Stimulated activated CD4-positive, alpha-beta T cell treated with anti-CD3 and anti-CD28 coated beads, Interleukin-12 subunit alpha, Interleukin-12 subunit beta, amount 100 ng/mL, for 4 hours (primary cell): ENCODE measurements around the gene TBC1D23.
"Not testable (repeated sequence)": the region's sequence is repeated elsewhere in the genome, so short reads cannot be mapped to it uniquely, and the experiment has no call there.

ENCODE experiments used
- DNase-seq: peaks from one replicate; pipeline ENCODE4 v3.0.0-alpha.2; 2020

TBC1D23 gene

DNA sequence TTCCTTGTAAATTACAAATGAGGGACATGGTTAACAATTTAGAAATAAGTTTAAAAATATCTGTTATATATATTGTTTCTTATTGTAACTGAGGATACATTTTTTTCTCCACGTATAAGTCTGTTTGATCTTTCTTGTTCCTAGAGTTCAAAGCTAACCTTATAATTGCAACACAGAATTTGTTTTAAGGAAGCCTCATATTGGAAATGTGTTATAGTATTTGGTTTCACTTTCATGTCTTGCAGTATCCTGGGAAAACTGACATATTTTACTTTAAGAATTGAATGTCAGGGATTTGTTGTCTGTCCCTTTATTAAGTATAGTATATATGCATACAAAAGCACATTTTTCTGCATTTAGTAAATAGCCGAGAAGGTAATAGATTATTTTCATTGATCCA is 50.2 kb downstream of the TBC1D23 start:
- DNase-seq = no peak

DNA sequence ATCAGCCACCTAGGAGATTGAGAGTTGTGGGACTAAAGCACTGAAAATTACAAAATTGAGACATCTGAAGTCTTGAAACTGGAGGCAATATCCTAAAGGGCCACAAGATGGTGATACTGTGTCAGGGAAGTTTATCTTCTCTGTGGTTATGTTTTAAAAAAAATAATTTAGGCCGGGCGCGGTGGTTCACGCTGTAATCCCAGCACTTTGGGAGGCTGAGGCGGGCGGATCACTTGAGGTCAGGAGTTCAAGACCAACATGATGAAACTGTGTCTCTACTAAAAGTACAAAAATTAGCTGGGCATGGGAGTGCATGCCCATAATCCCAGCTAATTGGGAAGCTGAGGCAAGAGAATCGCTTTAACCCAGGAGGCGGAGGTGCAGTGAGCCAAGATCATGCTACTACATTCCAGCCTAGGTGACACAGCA is 55.9 kb downstream of the TBC1D23 start:
- DNase-seq = no peak

DNA sequence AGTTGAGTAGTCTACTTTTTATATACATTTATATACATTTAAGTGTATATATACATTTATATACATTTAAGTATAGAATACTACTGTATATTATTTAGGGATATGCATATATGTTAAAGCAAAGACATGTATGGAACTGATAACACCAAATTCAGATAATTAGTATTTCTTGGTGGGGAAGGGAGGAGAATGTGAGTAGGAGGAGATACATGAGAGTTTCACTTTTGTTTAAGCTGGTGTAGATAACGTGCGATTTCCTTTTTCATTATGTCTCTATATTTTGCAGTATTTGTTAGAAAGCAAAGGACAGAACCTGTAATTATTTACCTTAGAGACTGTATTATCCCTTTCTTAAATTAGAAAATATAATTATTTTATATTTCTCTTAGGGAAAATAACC is 57.1 kb downstream of the TBC1D23 start:
- no peak for DNase-seq

DNA sequence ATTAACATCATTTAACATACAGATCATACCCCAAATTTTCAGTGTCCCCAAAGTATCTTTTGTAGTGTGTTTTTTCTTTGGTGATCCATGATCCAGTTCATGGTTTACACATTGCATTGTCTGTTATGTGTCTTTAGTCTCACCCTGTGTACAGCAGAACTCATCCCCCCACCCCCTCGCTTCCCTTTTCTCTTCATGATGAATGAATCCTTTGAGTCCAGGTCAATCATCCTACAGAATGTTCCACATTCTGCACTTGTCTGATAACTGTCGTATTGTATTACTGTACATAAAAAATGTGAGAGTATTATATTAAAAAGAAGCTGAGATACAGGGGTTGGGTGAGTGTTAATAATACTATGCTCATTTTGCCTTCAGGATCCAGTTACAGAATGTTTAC is 59.2 kb downstream of the TBC1D23 start:
- DNase-seq = no peak

DNA sequence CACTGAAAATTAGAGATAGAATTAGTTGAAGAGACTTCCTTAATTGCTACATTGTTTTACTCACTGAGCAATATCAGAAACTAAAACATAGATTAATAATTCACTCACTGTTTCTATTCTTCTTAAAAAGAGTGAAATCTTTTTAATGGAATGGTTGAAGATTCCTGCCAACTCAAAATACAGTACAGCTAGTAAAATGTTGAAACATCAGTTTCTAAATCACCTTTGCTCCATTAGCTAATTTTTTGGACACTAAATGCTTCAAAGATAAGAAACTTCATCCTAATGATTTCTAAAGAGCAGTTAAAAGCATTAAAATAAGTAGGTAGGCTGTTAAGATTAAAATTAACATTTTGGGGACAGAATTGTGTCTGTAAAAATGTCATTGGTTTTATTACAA is 63.3 kb downstream of the TBC1D23 start:
- no peak for DNase-seq

DNA sequence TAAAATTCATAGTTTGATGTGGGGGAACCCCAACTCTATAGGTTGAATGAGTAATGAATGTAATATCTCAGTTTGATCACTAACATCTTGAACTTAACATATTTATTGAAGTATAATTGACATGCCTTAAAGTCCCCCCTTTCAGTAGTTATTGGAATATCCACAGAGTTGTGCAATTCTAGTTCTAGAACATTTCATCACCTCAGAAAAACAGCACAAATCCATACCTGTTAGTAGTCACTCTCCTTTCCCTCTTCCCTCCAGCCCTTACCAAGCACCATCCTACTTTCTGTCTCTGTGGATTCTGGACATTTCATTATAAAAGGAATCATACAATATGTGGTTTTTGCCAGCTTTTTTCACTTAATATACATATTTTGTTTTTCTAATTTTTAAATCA is 65.0 kb downstream of the TBC1D23 start:
- DNase-seq = no peak

DNA sequence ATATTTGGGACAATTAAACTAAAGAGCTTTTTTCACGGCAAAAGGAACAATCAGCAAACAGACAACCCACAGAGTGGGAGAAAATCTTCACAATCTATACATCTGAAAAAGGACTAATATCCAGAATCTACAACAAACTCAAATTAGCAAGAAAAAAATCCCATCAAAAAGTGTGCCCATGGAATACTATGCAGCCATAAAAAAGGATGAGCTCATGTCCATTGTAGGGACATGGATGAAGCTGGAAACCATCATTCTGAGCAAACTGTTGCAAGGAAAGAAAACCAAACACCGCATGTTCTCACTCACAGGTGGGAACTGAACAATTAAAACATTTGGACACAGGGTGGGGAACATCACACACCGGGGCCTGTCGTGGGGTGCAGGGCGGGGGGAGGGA is 66.6 kb downstream of the TBC1D23 start:
- not testable (repeated sequence) for DNase-seq

DNA sequence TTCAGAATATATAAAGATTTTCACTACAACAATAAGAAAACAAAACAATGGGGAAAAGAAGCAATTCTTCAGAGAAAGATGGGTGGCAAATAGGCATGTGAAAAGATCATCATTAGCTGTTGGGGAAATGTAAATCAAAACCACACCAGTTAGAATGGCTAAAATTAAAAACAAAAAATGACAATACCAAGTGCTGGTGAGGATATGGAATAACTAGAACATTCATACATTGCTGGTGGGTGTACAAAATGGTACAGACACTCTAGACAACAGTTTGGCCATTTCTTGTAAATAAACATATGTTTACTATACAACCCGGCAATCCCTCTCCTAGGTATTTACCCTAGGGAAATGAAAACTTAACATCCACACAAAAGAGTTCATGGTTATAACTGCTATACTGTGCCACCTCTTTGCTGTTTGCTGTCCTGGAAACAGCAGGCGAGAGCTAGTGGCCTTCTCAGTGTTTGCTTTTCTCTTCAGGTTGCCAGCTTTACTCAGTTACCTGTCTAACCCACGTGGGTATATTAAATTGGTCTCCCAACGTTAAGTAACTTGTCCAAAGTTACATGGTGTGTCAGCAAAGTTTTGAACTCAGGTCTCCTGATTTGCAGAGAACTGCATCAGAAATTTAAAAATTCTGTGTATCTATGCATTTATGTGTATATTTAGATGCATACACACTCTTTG is 69.2 kb downstream of the TBC1D23 start:
- no peak for DNase-seq

DNA sequence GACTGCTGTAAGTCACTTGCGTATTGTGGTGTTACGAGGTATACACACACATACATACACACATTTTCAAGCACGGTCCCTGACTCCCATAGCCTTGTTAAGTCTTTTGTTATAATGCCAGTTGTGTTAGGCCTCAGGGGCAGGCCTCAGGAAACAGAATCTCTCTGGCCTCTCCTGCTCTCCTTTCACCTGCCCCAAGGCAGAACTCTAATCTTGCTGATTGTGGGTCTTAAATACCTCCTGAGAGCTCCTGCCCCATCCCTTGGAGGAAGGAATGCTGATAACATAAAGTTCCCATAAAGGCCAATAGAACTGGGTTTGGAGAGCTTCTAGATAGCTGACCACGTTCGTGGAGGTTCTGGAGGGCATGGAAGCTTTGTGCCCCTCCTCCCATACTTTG is 69.9 kb downstream of the TBC1D23 start:
- no peak for DNase-seq

DNA sequence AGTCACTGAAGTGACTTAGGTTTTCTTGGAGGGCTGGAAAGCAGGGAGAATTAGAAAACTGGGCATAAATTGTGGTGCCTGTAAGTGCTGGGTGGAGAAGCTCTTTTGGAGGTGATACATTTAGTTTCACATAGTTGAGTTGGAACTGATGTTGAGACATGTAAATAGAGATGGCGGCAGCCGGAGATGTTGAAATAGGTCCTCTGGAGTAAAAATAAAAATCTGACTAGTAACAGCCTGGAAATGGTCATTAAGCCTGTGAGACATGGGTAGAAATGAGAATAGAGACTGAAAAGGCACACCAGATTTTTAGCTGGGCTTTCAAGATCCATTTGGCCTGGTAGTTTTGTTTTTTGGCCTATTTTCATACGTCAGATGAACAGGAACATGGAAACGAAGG is 70.9 kb downstream of the TBC1D23 start:
- no peak for DNase-seq

DNA sequence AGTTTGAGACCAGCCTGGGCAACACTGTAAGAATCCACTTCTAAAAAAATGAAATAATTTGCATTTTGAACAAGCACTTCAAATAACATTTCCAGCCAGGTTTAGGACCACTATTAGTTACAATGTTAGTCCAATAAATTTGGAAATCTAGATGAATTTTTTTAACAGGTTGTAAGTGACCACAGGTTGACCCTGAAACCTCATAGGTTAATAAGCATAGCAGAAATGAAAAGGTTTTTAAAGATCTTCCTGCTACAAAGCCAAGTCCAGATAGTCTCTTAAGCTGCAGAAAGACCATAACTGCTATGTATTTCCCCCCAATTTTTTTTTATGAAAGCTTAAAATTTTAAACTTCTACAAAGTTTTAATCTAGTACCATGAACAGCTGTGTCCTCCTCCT is 72.3 kb downstream of the TBC1D23 start:
- no peak for DNase-seq

DNA sequence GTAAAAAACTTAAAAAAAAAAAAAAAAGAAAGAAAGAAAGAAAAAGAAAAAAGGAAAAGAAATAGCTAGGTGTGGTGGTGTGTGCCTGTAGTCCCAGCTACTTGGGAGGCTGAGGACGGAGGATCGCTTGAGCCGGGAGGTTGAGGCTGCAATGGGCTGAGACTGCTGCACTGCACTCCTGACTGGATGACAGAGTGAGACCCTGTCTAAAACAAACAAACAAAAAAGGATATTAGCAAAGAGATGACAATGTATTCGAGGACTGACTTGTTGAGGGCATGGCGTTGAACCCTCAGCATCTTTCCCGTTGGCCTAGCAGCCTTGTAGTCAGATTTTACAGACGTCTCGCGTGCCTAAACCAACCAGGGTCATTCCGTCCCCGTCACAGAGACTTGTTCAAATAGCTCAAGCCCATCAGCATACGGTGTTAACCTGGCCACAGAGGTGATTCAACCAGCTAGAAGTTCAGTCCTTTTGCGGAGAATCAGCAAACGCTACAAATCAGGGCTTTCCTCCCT is 73.2 kb downstream of the TBC1D23 start:
- no peak for DNase-seq

DNA sequence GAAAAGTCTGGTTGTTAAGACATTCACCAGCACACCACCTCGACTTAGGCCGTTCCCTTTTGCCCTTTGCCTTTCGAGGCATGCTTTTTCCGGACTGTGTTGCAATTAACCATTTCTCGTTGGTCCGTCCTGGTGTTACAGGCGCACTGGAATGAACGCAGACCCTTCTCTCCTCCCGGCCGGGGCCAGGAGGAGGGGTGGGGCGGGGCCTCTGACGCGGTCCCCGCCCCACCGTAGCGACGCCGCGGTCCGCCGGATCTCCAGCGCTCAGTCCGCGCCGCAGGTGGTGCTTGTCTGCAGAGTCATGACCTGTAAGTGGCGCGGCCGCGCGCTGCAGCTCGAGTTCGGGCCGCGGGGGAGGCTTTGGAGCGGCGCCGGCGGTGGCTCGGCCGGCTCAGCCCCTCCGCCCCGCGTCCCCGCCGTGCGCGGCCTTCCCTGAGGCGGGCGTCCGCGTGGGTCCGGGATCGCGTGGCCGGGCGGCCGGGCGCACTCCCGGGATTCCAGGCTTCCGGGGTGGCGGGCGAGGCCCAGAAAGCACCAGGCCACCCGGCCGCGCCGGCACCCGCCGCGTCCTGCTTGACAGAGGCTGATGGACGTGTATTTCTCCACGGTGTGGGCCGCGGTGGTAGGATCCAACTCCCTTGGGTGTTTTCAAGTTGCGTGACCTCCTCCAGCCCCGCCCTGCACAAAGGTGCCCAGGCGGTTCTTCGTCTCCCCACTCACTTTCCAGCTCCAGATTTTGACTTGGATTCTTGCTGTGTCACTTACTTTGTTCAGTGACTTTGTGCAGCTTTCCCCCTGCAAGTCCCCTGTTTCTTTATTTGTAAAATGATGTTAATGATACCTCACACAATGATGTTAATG is 73.9 kb downstream of the TBC1D23 start, which contains the start of gene NIT2:
Gene NIT2 (plus strand): TSS at position 270 of the 864 bp plus-strand sequence. CDS start 35 bp downstream, at position 305.
- DNase-seq = peak; percentile 81

DNA sequence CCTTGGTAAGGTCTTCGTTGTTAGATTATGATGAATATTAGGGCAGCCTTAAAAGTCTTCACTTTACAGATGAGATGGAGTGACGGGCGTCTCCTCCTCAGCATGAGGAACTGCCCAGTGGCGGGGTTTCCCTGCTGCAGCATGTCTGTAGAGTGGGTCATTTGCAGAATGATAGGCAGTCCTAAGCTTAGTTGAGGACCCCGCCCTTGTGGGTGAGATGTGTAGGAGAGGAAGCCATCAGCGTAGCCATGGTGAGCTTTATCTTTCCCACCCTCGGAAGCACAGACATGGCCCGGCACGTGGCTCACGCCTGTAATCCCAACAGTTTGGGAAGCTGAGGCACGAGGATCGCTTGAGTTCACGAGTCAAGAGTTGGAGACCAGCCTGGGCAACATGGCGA is 74.6 kb downstream of the TBC1D23 start:
- DNase-seq = peak; percentile 8

DNA sequence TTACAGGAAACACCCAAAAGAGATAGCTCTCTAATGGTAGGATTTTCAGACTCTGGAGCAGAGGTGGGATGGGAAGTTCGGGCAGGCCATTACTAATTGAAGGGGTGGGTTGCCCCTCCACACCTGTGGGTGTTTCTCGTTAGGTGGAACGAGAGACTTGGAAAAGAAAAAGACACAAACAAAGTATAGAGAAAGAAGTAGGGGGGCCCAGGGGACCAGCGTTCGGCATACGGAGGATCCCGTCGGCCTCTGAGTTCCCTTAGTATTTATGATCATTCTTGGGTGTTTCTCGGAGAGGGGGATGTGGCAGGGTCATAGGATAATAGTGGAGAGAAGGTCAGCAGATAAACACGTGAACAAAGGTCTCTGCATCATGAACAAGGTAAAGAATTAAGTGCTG is 75.4 kb downstream of the TBC1D23 start:
- not testable (repeated sequence) for DNase-seq

DNA sequence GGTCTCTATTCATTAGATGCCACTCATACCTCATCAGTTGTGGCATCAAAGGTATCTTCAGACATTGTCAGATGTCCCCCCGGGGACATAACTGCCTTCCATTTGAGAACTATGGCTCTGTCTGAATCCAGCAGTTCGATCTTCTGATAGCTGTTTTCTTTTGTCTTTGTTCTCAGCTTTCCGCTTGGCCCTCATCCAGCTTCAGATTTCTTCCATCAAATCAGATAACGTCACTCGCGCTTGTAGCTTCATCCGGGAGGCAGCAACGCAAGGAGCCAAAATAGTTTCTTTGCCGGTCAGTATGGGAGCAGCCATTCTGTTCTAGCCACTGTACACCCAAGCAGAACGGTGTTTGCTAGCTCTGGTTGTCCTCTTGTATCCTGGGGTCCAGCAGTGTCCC is 78.1 kb downstream of the TBC1D23 start:
- no peak for DNase-seq

DNA sequence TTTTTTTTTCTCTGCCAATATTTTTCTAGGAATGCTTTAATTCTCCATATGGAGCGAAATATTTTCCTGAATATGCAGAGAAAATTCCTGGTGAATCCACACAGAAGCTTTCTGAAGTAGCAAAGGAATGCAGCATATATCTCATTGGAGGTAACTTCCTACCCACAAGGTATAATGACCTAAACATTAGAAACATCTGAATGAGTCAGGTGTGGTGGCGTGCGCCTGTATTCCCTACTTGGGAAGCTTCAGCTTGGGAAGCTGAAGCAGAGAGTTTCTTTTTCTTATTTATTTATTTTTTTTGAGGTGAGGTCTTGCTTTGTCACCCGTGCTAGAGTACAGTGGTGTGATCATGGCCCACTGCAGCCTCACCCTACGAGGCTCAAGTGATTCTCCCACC is 79.0 kb downstream of the TBC1D23 start:
- DNase-seq = no peak

DNA sequence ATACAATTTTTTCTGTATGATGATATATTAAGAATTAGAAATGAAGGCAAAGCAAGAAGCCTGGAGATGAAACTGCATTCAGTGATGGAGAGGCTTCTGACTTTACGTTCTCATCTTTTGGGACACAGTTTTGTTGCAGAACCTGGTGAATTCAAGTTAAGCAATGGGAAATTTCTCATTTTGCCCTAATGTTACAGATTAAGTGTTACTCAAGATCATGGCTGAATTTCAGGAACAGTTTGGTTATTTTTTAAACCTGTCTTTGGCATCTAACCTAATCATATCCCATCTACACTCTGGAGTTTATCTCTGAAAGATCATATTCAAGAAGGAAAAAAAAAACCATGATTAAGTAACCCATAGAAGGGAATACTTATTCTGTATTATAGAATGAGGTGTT is 79.7 kb downstream of the TBC1D23 start:
- no peak for DNase-seq

DNA sequence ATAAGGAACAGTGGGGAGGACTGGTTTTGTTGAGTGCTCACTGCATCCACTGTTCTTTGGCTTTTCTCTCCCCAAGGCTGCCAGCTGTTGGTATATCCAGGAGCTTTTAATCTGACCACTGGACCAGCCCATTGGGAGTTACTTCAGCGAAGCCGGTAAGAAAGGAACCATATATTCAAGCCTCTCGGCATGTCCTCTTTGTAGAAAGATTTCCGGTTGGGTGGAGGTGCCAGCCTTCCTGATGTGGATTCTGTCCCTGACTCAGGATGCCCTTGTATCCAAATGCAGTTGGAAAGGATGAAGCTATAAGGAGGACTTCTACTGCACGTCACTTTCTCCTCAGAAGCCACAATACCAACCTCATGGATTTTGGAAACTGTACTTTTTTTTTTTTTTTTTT is 87.9 kb downstream of the TBC1D23 start:
- no peak for DNase-seq

DNA sequence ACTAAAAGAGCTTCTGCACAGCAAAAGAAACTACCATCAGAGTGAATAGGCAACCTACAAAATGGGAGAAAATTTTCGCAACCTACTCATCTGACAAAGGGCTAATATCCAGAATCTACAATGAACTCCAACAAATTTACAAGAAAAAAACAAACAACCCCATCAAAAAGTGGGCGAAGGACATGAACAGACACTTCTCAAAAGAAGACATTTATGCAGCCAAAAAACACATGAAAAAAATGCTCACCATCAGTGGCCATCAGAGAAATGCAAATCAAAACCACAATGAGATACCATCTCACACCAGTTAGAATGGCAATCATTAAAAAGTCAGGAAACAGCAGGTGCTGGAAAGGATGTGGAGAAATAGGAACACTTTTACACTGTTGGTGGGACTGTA is 91.0 kb downstream of the TBC1D23 start:
- not testable (repeated sequence) for DNase-seq

DNA sequence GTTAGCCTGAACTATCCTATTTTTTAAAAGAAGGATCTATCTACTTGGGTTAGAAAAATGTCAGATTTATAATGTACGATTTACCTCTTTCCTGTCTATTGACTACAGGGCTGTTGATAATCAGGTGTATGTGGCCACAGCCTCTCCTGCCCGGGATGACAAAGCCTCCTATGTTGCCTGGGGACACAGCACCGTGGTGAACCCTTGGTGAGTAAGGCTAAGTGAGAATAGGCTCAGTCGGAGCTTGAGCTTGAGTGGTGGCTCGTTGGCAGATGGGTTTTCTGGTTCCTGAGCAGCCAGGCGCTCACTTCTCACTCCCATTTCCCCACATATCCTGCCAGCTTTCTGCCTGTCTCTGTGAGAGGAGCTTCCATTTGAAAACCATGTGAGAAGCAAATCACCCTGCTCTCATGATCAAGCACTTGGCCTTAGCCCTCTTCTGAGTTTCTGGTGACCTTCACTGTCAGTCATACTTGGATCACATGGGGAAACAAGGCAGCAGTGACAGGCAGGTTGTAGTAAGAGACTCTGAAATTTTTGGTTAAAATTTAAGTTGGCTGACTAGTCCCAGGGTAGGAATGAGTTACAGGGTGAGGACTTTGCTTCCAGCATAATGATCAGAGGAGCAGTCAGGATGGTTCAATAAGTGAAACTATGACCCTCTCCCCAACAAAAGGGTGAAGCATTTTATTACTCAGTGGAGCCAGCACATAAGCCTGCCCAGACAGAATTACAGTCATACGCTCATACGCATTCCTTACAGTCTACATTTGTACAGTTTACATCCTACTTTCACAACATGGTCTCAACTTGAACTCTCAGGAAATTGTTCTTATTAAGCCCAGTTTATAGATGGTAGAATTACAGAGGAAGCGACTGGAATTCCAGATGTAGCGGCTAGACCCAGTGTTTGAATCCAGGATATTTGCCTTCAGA is 91.8 kb downstream of the TBC1D23 start:
- no peak for DNase-seq

DNA sequence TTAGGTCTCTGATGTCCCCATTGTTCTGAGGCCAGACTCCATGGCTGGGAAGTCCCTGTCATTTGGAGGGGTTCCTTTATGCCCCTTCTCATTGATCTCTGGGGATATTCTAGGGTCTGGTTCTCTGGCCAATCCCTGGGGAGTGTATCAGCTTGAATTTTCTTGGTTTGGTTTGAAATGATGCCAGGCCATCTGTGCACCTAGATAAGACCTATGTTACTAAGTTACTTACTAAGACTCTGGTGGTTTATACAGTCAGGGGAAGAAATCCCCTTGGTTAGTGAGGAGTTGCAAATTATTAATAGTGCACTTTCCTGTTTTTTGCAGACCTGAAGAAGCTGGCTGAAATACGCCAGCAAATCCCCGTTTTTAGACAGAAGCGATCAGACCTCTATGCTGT is 94.1 kb downstream of the TBC1D23 start:
- DNase-seq = no peak

DNA sequence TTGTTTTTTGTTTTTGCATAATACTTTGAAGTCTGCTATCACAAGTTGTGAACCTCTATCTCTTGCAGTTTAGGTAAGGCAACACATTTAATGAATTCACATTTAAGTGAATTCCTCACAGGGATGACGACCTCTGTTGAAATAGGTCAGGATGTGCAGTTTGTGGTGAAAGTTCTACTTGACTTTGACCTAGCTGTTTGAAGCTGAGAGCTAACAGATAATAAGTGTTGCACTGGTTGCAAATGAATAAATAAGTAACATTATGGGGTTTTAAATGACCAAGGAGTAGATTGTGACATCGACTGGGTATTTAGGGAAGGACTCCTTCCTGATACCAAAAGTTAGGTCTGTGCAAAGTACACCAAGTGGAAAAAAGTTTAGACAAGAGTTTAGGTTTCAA is 97.6 kb downstream of the TBC1D23 start:
- no peak for DNase-seq
